ENCODE measurements around the gene QRFPR.

Gene QRFPR

DNA sequence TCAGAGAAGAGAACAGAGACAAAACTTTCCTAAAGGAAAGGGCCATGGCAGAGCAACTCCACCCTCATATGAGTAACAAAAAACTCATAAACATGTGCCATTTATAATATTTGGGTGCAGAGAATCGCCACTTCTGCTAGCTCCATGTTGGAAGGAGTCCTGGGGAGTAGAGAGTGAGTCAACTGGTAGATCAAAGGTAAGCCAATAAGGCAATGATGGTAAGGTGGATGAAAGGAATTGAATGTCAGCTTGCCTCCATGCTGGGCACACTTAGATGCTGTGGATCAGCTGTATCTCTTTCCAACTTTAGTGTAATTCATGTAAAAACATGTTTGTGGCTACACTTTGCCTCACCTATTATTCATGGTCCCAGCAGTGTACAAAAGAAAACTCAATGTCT is 4.7 kb downstream of the QRFPR start:
- Histone ChIP-seq H3K9ac (ENCODE audit: low read length) (no peak overlapping the region), H3K4me3 (ENCODE audit: insufficient read depth, low read length, poor library complexity, severe bottlenecking) (no peak overlapping the region), H3K9me2 (replicated peaks; ENCODE audit: insufficient read depth, low read length) (no peaks in the 10 kb centered on the region), H3F3A (ENCODE audit: insufficient read depth) (no peaks in the 10 kb centered on the region), H4K20me1 (ENCODE audit: low read depth, low read length) (no peaks in the 10 kb centered on the region), H3K79me2 (ENCODE audit: insufficient read depth, low read length) (no peaks in the 10 kb centered on the region), H3K9me3 (ENCODE audit: insufficient read depth, low read length) (no peaks in the 10 kb centered on the region), H3K4me2 (ENCODE audit: low read depth, low read length, poor library complexity, severe bottlenecking) (no peak overlapping the region), H3K27me3 (ENCODE audit: low read length) (no peaks in the 10 kb centered on the region), H3K36me3 (ENCODE audit: low read length) (no peaks in the 10 kb centered on the region), H2AFZ (ENCODE audit: low read depth, low read length, severe bottlenecking) (no peak overlapping the region), H3K27ac (ENCODE audit: low read depth, low read length) (no peak overlapping the region)
- TF ChIP-seq, protein P1, sequence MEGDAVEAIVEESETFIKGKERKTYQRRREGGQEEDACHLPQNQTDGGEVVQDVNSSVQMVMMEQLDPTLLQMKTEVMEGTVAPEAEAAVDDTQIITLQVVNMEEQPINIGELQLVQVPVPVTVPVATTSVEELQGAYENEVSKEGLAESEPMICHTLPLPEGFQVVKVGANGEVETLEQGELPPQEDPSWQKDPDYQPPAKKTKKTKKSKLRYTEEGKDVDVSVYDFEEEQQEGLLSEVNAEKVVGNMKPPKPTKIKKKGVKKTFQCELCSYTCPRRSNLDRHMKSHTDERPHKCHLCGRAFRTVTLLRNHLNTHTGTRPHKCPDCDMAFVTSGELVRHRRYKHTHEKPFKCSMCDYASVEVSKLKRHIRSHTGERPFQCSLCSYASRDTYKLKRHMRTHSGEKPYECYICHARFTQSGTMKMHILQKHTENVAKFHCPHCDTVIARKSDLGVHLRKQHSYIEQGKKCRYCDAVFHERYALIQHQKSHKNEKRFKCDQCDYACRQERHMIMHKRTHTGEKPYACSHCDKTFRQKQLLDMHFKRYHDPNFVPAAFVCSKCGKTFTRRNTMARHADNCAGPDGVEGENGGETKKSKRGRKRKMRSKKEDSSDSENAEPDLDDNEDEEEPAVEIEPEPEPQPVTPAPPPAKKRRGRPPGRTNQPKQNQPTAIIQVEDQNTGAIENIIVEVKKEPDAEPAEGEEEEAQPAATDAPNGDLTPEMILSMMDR (IDR thresholded peaks at IDR 0.05; ENCODE audit: insufficient read depth, low read length, poor library complexity, severe bottlenecking), result no peak
- TF ChIP-seq EZH2phosphoT487 (conservative IDR thresholded peaks at IDR 0.05; ENCODE audit: low read length), result no peak

DNA sequence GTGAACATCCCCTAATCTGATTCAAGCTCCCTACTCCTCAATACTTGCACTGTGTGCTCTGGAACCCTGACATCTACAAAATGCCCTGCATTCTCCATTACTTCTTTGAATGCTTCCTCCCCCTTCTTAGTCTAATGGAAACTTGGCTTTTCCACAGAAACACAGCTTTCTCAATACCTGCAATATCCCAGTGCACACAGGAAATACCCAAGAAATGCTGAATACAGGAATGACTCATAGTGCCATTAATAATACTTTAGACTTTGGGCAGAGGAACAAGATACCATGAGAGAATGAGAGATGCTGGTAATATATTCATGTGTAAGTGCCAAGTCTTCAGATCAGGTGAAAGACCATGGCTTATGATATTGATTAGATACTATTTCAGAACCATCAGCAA is 5.6 kb downstream of the QRFPR start:
- H3K9me3 ChIP-seq (ENCODE audit: insufficient read depth, low read length), result no peaks in the 10 kb centered on the region
- no peak overlapping the region for H3K9ac ChIP-seq (ENCODE audit: low read length)
- H3K27me3 ChIP-seq (ENCODE audit: low read length), result no peaks in the 10 kb centered on the region
- H3K9me2 ChIP-seq (replicated peaks; ENCODE audit: insufficient read depth, low read length), result no peaks in the 10 kb centered on the region
- H4K20me1 ChIP-seq (ENCODE audit: low read depth, low read length), result no peaks in the 10 kb centered on the region
- no peaks in the 10 kb centered on the region for H3K36me3 ChIP-seq (ENCODE audit: low read length)
- no peaks in the 10 kb centered on the region for H3F3A ChIP-seq (ENCODE audit: insufficient read depth)
- H3K27ac ChIP-seq (ENCODE audit: low read depth, low read length), result no peak overlapping the region
- H2AFZ ChIP-seq (ENCODE audit: low read depth, low read length, severe bottlenecking), result no peak overlapping the region
- TF ChIP-seq, protein P1 (IDR thresholded peaks at IDR 0.05; ENCODE audit: insufficient read depth, low read length, poor library complexity, severe bottlenecking), result no peak
- no peak for TF ChIP-seq EZH2phosphoT487 (conservative IDR thresholded peaks at IDR 0.05; ENCODE audit: low read length)
- H3K4me2 ChIP-seq (ENCODE audit: low read depth, low read length, poor library complexity, severe bottlenecking), result no peak overlapping the region
- H3K79me2 ChIP-seq (ENCODE audit: insufficient read depth, low read length), result no peaks in the 10 kb centered on the region
- H3K4me3 ChIP-seq (ENCODE audit: insufficient read depth, low read length, poor library complexity, severe bottlenecking), result no peak overlapping the region

DNA sequence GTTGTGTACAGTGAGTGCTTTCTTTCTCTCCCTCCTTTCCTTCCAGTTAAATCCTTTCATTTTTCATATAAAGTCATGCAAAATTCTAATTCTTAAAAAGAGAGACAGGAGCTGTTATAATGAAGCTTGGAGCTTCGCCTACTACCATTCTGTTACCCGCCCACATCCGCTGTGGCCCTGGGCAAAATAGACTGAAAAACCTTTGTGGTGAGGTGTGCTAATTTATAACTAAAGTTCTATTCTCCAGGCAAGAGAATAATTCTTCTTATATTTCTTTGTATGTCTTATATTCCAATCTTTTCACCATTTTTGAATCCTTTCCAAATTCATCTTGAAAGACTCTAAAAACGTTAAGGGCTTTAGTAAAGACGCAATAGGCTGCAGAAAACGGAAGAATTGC is 7.0 kb downstream of the QRFPR start:
- no peaks in the 10 kb centered on the region for H3K9me3 ChIP-seq (ENCODE audit: insufficient read depth, low read length)
- no peak overlapping the region for H2AFZ ChIP-seq (ENCODE audit: low read depth, low read length, severe bottlenecking)
- H3K79me2 ChIP-seq (ENCODE audit: insufficient read depth, low read length), result no peaks in the 10 kb centered on the region
- H3K9ac ChIP-seq (ENCODE audit: low read length), result no peak overlapping the region
- no peak overlapping the region for H3K4me3 ChIP-seq (ENCODE audit: insufficient read depth, low read length, poor library complexity, severe bottlenecking)
- H3K4me2 ChIP-seq (ENCODE audit: low read depth, low read length, poor library complexity, severe bottlenecking), result no peak overlapping the region
- H3K27me3 ChIP-seq (ENCODE audit: low read length), result no peaks in the 10 kb centered on the region
- no peaks in the 10 kb centered on the region for H4K20me1 ChIP-seq (ENCODE audit: low read depth, low read length)
- H3K36me3 ChIP-seq (ENCODE audit: low read length), result no peaks in the 10 kb centered on the region
- H3K27ac ChIP-seq (ENCODE audit: low read depth, low read length), result no peak overlapping the region
- TF ChIP-seq, protein P1 (IDR thresholded peaks at IDR 0.05; ENCODE audit: insufficient read depth, low read length, poor library complexity, severe bottlenecking), result no peak
- no peaks in the 10 kb centered on the region for H3F3A ChIP-seq (ENCODE audit: insufficient read depth)
- H3K9me2 ChIP-seq (replicated peaks; ENCODE audit: insufficient read depth, low read length), result no peaks in the 10 kb centered on the region

Data from SU-DHL-6 (cell line).